ENCODE measurements around the gene SLC25A25.
A peak's percentile ranks its signal among the peaks of the same experiment; 100 is the strongest.

Gene SLC25A25

DNA sequence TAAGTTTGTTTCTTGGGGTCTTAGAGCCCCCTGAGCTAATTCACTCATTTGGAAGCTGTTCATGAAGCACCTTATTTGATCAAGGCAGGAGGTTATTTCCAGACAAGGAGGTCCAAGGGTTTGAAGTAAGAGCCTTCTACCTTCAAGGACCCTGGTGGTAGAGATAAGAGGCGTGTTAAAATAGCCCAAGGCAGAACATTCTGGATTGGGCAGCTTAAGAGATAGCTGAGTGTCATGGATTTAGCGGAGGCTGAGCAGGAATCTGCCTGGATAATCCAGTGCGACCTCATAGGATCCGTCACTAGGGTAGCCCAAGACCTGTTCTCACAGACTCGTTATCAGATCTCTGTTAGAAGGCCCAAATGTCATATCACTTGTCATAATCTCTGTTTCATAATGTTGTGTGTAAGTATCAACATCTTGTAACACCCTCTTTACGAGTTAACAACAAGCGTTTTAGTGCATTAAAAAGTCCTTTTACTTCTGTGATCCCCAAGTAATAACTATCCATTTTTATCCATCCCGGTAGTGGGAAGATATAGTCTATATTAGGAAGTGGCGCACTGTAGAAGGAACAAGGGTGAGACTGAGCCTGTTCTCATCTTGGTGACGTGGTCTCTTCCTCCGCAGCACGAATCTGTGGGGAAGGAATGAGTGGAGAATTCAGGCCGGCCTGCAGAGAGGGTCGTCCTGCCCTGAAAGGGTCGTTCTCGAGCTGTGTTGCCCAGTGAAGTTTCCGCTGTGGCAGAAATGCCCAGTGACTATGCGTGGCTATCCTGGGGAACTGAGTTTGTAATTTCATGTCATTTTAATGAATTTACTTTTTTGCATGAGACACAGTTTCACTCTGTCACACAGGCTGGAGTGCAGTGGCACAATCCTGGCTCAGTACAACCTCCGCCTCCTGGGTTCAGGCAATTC is 28.8 kb downstream of the SLC25A25 start:
- no peak for DNase-seq (ENCODE audit: low read depth in 2 of 2)

GRCh38 chr9:128097543-128098296 is 29.7 kb downstream of the SLC25A25 start:
- DNase-seq (ENCODE audit: low read depth in 2 of 2), result no peak

GRCh38 chr9:128098297-128099230 is 30.5 kb downstream of the SLC25A25 start:
- DNase-seq (ENCODE audit: low read depth in 2 of 2), result peak in 1 of 2 donors; percentile 19

- no peak for DNase-seq (ENCODE audit: low read depth in 2 of 2)
Observed at GRCh38 chr9:128099231-128099931, 31.3 kb downstream of the SLC25A25 start.

DNA sequence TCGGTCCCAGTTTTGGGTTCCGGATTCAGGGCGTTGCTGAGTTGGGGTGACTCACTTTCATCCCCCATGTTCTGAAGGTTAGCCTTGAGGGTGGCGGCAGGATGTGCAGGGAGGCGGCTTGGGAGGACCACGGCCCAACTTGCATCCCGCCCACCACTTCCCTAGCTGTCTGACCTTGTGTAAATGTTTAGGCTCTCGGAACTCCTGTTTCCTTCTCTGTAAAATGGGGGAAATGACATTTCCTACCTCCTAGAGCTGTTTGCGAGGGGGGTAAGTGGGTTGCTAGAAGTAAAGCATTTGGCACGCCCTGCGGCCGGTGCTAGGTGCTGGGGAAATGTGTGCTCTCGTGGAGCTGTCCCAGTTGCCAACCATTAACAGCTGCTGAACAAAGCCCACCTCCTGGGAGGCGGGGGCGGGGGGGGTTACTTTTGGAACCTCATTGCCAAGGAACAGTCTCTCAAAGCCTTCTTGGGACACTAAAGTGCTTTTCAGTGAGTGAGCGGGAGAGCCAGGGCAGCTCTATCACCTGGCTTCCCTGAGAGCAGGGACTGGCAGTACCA is 32.0 kb downstream of the SLC25A25 start:
- DNase-seq (ENCODE audit: low read depth in 2 of 2), result no peak

- DNase-seq (ENCODE audit: low read depth in 2 of 2), result no peak
Observed at GRCh38 chr9:128100581-128100980, 32.5 kb downstream of the SLC25A25 start.

- no peak for DNase-seq (ENCODE audit: low read depth in 2 of 2)
Observed at GRCh38 chr9:128101231-128101661, 33.2 kb downstream of the SLC25A25 start.

GRCh38 chr9:128101690-128102089 is 33.7 kb downstream of the SLC25A25 start:
- DNase-seq (ENCODE audit: low read depth in 2 of 2), result no peak

DNA sequence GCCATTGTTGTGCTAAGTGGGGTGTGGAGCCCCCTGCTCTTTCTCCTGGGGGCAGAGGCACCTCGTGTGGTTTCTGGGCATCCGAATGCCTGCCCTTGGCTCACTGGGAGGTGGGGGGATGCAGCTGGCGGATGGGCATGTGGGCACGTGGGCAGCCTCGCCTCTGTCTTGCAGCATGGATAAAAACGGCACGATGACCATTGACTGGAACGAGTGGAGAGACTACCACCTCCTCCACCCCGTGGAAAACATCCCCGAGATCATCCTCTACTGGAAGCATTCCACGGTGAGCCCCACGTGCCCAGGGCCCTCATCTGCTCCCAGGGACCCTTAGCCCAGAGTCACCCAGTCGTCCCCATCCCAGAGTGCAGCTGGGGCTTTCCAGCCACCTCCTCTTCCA is 34.2 kb downstream of the SLC25A25 start:
- no peak for DNase-seq (ENCODE audit: low read depth in 2 of 2)

- no peak for DNase-seq (ENCODE audit: low read depth in 2 of 2)
Observed at GRCh38 chr9:128102861-128103588, 35.0 kb downstream of the SLC25A25 start.

GRCh38 chr9:128103589-128103962 is 35.5 kb downstream of the SLC25A25 start:
- DNase-seq (ENCODE audit: low read depth in 2 of 2), result no peak

DNA sequence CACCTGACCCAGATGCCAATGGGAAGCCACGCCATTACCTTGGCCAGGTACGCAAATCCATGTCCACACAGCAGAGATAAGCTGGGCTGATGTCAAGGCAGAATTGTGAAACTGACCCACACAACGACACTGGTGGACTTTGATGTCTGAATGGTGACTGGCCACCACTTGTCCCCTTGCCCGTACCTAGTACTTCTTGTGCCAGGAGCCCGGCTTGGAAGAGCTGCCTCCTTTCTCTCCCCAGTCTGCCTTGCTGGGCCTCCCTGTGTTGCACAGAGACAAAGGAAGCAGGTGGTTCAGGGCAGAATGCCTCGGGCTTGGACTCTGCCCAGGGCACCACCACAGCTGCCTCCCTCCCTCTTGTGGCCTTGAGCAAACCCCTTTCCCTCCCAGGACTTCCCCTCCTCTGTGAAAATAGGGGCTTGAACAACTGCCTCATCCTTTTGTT is 36.2 kb downstream of the SLC25A25 start:
- DNase-seq (ENCODE audit: low read depth in 2 of 2), result no peak

DNA sequence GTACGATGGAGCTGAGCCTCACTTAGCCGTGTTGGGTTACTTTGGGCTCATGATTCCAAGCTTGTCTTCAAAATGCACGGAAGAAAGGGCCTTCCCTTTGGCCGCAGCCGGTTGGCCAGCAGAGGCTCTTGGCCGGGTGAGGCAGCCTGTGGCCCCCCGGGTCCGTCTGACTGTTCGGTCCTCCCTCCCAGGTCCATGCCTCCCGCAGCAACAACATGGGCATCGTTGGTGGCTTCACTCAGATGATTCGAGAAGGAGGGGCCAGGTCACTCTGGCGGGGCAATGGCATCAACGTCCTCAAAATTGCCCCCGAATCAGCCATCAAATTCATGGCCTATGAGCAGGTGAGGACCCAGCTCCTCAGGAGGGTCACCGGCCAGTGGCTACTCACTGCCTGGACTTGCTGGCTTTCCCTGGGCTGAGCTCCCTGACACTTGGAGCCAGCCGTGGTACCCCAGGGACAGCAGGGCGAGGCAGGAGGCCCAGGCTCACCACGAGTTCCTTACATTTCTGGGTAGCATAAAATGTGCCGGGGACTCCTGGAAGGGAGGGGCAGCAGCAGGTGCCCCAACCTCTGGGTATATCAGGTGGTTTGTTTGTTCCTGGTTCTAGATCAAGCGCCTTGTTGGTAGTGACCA is 37.6 kb downstream of the SLC25A25 start:
- no peak for DNase-seq (ENCODE audit: low read depth in 2 of 2)

- DNase-seq (ENCODE audit: low read depth in 2 of 2), result no peak
Observed at GRCh38 chr9:128106181-128106939, 38.3 kb downstream of the SLC25A25 start.

DNA sequence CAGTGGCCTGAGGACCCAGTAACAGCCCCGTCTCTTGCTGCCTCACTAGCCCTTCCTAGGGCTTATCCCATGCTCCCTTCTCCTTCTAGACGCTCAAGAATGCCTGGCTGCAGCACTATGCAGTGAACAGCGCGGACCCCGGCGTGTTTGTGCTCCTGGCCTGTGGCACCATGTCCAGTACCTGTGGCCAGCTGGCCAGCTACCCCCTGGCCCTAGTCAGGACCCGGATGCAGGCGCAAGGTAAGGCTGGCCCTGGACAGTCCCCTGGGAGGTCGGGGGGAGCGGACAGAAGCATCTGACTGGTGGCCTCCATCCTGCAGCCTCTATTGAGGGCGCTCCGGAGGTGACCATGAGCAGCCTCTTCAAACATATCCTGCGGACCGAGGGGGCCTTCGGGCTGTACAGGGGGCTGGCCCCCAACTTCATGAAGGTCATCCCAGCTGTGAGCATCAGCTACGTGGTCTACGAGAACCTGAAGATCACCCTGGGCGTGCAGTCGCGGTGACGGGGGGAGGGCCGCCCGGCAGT is 39.0 kb downstream of the SLC25A25 start:
- no peak for DNase-seq (ENCODE audit: low read depth in 2 of 2)

- no peak for DNase-seq (ENCODE audit: low read depth in 2 of 2)
Observed at GRCh38 chr9:128107468-128108268, 39.6 kb downstream of the SLC25A25 start.

- DNase-seq (ENCODE audit: low read depth in 2 of 2), result no peak
Observed at GRCh38 chr9:128108269-128109049, 40.4 kb downstream of the SLC25A25 start.
